CD4-positive, alpha-beta T cell (primary cell): ENCODE results near the gene RILPL2. TPM values are rescaled to one million over a fixed set of nuclear protein-coding genes. Genes with fewer than 3 reads are reported as not detected.

ENCODE experiments used
- ATAC-seq: fragments of 200-7000 bp; cut with Tn5 transposase; one replicate; pipeline ENCODE4 v1.10.0; 2022; ENCODE audit warnings: mild to moderate bottlenecking; ENCODE audit not compliant: poor library complexity
- CTCF ChIA-PET: fragments of 350-600 bp; sonication (Branson Sonifier 250); formaldehyde crosslinking; loops from one replicate; lab custom pipeline; 2021; ENCODE audit warnings: antibody characterized with exemption, inconsistent platforms; lab: Charles Lee
- POLR2A ChIA-PET: fragments of 350-600 bp; sonication (Branson Sonifier 250); formaldehyde crosslinking; loops from one replicate; lab custom pipeline; 2021; ENCODE audit warnings: antibody characterized with exemption, inconsistent platforms; lab: Charles Lee
- DNase-seq, 14 experiments: peaks; one replicate each; pipeline ENCODE4 v3.0.0-alpha.2; 2013 to 2020; ENCODE audit warnings: mixed read lengths in 2 of 14
- H3K27ac ChIP-seq, 2 donors: one replicate each; pipeline versions ENCODE4 v1.5.1 to v1.7.0; 2013; ENCODE audit warnings: low read length in 2 of 2, low read depth in 1 of 2, mild to moderate bottlenecking in 1 of 2
- H3K27me3 ChIP-seq, 2 experiments: 1 replicate in 1 of 2; 2 replicates in 1 of 2; pipeline versions ENCODE4 v1.6.1 to v1.7.0; 2013; ENCODE audit warnings: low read length in 2 of 2, control low read depth in 1 of 2, mild to moderate bottlenecking in 1 of 2, moderate library complexity in 1 of 2; ENCODE audit not compliant: insufficient read depth in 2 of 2, control insufficient read depth in 1 of 2
- H3K36me3 ChIP-seq: one replicate; pipeline ENCODE4 v1.6.1; 2013; ENCODE audit warnings: low read length, control low read depth; ENCODE audit not compliant: insufficient read depth
- H3K4me1 ChIP-seq: one replicate; pipeline ENCODE4 v1.6.1; 2013; ENCODE audit warnings: low read length, control low read depth; ENCODE audit not compliant: insufficient read depth
- H3K4me3 ChIP-seq: one replicate; pipeline ENCODE4 v1.5.1; 2013; ENCODE audit warnings: mild to moderate bottlenecking, low read length, moderate library complexity
- H3K9me3 ChIP-seq, 2 experiments: 1 replicate in 1 of 2; 2 replicates in 1 of 2; pipeline versions ENCODE4 v1.6.1 to v1.7.0; 2013; ENCODE audit warnings: low read length in 2 of 2, mild to moderate bottlenecking in 2 of 2, control low read depth in 1 of 2, moderate library complexity in 1 of 2; ENCODE audit not compliant: control insufficient read depth in 1 of 2, insufficient read depth in 1 of 2
- H3K27ac Mint-ChIP-seq: one replicate; pipeline ENCODE4 v1.8.0; 2020; ENCODE audit warnings: mixed read lengths
- H3K27me3 Mint-ChIP-seq: one replicate; pipeline ENCODE4 v1.8.0; 2021; ENCODE audit warnings: mixed read lengths
- H3K36me3 Mint-ChIP-seq: one replicate; pipeline ENCODE4 v1.8.0; 2021; ENCODE audit warnings: low read depth, mixed read lengths
- H3K4me1 Mint-ChIP-seq: one replicate; pipeline ENCODE4 v1.8.0; 2021; ENCODE audit warnings: low read depth, mixed read lengths
- H3K4me3 Mint-ChIP-seq: one replicate; pipeline ENCODE4 v1.8.0; 2020; ENCODE audit warnings: mild to moderate bottlenecking, mixed read lengths
- H3K9me3 Mint-ChIP-seq: one replicate; pipeline ENCODE4 v1.8.0; 2020; ENCODE audit warnings: mixed read lengths
- intact Hi-C, 2 experiments: fragments of 100-400 bp; cut with DNase I in 1 of 2; cut with micrococcal nuclease in 1 of 2; formaldehyde crosslinking; loops; one replicate each; pipeline versions ENCODE4 v1.15.1 to v1.9.0; 2023 to 2025; cut with DNase I, micrococcal nuclease
- total RNA-seq, 174 experiments: library from RNA in 2 of 174; stranded (reverse) in 2 of 174; gene quantifications; one replicate each; pipeline ENCODE4 v1.2.3 and lab custom pipeline; 2021 to 2026
- TF ChIP-seq, protein P1 (sequence below): fragments of 200-600 bp; IDR thresholded peaks from one replicate; pipeline ENCODE4 v1.8.0; 2022; ENCODE audit warnings: antibody characterized with exemption, mild to moderate bottlenecking

The RILPL2 gene
- total RNA-seq, 2 experiments from 2014 or later, result 4.9 to 5.5 TPM

GRCh38 chr12:123450636-123451035, 14.2 kb upstream of the RILPL2 start:
- Mint-ChIP-seq H3K9me3 (no peaks in the 10 kb centered on the region), H3K36me3 (peaks cover 5% of the 10 kb centered on the region), H3K27ac (peak overlapping the region; percentile 19), H3K4me1 (peaks cover 23% of the 10 kb centered on the region), H3K4me3 (no peak overlapping the region), H3K27me3 (no peaks in the 10 kb centered on the region)
- intact Hi-C loops, result no loop called here
- no peak for ATAC-seq
- POLR2A ChIA-PET, result interaction anchor here (1.5 to 3.6 kb wide), 2 partner anchors 13 to 19 kb away, joined by 3 to 43 read pairs; partner anchors contain the start of gene RILPL2
- H3K27ac ChIP-seq, result no peak overlapping the region
- H3K9me3 ChIP-seq, result no peaks in the 10 kb centered on the region
- no peaks in the 10 kb centered on the region for H3K27me3 ChIP-seq
- TF ChIP-seq, protein P1, sequence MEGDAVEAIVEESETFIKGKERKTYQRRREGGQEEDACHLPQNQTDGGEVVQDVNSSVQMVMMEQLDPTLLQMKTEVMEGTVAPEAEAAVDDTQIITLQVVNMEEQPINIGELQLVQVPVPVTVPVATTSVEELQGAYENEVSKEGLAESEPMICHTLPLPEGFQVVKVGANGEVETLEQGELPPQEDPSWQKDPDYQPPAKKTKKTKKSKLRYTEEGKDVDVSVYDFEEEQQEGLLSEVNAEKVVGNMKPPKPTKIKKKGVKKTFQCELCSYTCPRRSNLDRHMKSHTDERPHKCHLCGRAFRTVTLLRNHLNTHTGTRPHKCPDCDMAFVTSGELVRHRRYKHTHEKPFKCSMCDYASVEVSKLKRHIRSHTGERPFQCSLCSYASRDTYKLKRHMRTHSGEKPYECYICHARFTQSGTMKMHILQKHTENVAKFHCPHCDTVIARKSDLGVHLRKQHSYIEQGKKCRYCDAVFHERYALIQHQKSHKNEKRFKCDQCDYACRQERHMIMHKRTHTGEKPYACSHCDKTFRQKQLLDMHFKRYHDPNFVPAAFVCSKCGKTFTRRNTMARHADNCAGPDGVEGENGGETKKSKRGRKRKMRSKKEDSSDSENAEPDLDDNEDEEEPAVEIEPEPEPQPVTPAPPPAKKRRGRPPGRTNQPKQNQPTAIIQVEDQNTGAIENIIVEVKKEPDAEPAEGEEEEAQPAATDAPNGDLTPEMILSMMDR, result no peak
- no peak overlapping the region for H3K4me3 ChIP-seq
- CTCF ChIA-PET, result no interaction called here
- no peak for DNase-seq
- peaks cover 3% of the 10 kb centered on the region for H3K36me3 ChIP-seq
- H3K4me1 ChIP-seq, result peaks cover 31% of the 10 kb centered on the region

- no peaks in the 10 kb centered on the region for H3K27me3 Mint-ChIP-seq
- Histone ChIP-seq H3K4me1 (peaks cover 38% of the 10 kb centered on the region), H3K27me3 (no peaks in the 10 kb centered on the region), H3K9me3 (no peaks in the 10 kb centered on the region), H3K27ac (no peak overlapping the region), H3K4me3 (no peak overlapping the region), H3K36me3 (peaks cover 3% of the 10 kb centered on the region)
- POLR2A ChIA-PET, result interaction anchor here (1.5 to 3.6 kb wide), 3 partner anchors 12 to 86 kb away, joined by 3 to 43 read pairs (median 3); partner anchors contain the start of gene RILPL2
- TF ChIP-seq, protein P1, result no peak
- H3K9me3 Mint-ChIP-seq, result no peaks in the 10 kb centered on the region
- intact Hi-C loops, result no loop called here
- no peak overlapping the region for H3K4me3 Mint-ChIP-seq
- CTCF ChIA-PET, result no interaction called here
- H3K36me3 Mint-ChIP-seq, result peaks cover 5% of the 10 kb centered on the region
- peaks cover 28% of the 10 kb centered on the region for H3K4me1 Mint-ChIP-seq
- peak overlapping the region; percentile 67 for H3K27ac Mint-ChIP-seq
- DNase-seq, result no peak
- ATAC-seq, result no peak
Measured at GRCh38 chr12:123449856-123450255, 13.4 kb upstream of the RILPL2 start.

DNA sequence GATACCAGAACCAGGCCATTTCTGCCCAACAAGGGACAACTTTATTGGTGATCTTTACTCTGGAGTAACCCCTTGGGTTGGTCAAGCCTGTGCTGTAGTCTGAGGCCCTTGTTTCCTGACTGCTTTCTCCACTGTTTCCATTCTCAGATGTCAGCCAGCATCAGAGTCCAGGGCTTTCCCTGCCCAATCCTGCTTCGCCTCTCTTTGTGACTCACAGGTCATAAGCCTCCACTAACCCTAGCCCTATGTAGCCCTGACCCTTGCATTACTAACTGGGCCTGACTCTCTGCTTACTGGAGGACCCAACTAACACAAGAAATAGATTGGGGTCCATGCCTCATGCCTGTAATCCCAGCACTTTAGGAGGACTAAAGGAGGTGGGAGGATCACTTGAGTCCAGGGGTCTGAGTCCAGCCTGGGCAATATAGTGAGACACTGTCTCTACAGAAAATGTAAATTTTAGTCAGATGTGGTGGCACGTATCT, 12.8 kb upstream of the RILPL2 start:
- DNase-seq (peak in 2 of 14 experiments; percentile 47 to 61), ATAC-seq (no peak)
- Histone ChIP-seq H3K27ac (peak overlapping the region; percentile 23 to 72), H3K4me1 (peaks cover 41% of the 10 kb centered on the region), H3K4me3 (no peak overlapping the region), H3K36me3 (peaks cover 3% of the 10 kb centered on the region), H3K9me3 (no peaks in the 10 kb centered on the region), H3K27me3 (no peaks in the 10 kb centered on the region)
- ChIA-PET POLR2A (interaction anchor here (0.7 to 3.6 kb wide), 8 partner anchors 9 to 216 kb away, joined by 3 to 60 read pairs (median 5); partner anchors contain the start of genes MPHOSPH9, MTRFR, RILPL2 and SBNO1), CTCF (interaction anchor here (1.1 to 1.2 kb wide), 2 partner anchors 13 to 19 kb away, joined by 3 to 5 read pairs; partner anchors contain the start of gene RILPL2)
- peak overlapping the region; percentile 67 for H3K27ac Mint-ChIP-seq
- no peaks in the 10 kb centered on the region for H3K27me3 Mint-ChIP-seq
- H3K36me3 Mint-ChIP-seq, result peaks cover 5% of the 10 kb centered on the region
- peaks cover 33% of the 10 kb centered on the region for H3K4me1 Mint-ChIP-seq
- no peaks in the 10 kb centered on the region for H3K9me3 Mint-ChIP-seq
- intact Hi-C loops, result no loop called here
- H3K4me3 Mint-ChIP-seq, result peak overlapping the region; percentile 9
- TF ChIP-seq, protein P1, result no peak
